GM10266 (cell line): ENCODE data around the gene TICAM2.

Source experiments
- DNase-seq: peaks from one replicate; pipeline ENCODE4 v3.0.0; 2012; ENCODE audit errors: extremely low spot score
- CTCF ChIP-seq: IDR thresholded peaks from 2 replicates; pipeline ENCODE4 v1.5.1; 2012; ENCODE audit warnings: mild to moderate bottlenecking, low read depth; ENCODE audit not compliant: control insufficient read depth, insufficient read depth; ENCODE audit errors: missing control alignments

Gene TICAM2

DNA sequence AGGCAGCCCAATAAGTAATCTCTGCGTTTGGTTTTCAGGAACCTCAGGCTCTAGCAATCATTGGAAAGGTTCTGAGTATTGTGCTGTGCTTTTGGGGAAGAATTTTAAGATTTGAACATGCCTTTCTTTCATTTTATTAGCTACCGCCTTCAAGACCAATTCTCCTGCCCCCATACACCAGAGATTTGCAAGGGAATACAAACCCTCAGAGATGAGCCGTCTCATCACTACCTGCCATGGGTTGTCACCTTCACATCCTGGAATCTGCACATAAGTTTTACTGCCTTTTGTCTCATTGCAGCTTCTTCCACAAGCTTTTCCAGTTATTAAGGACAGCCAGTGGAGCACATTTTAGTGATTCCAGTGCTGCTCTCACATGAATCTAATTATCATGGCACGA is 35.2 kb upstream of the TICAM2 start:
- no peak for TF ChIP-seq CTCF

GRCh38 chr5:115636008-115636407 is 33.7 kb upstream of the TICAM2 start:
- no peak for DNase-seq
- no peak for TF ChIP-seq CTCF

More for the DNA sequence above, 35.2 kb upstream of the TICAM2 start:
- DNase-seq, result no peak

- peak; percentile 96 for TF ChIP-seq CTCF
Measured at GRCh38 chr5:115634343-115635132, 32.3 kb upstream of the TICAM2 start.

GRCh38 chr5:115629903-115630302 is 27.6 kb upstream of the TICAM2 start:
- no peak for DNase-seq
- TF ChIP-seq CTCF, result no peak

More at GRCh38 chr5:115634343-115635132, 32.3 kb upstream of the TICAM2 start:
- peak; percentile 76 for DNase-seq

- TF ChIP-seq CTCF, result no peak
Measured at GRCh38 chr5:115627295-115627865, 25.1 kb upstream of the TICAM2 start.

GRCh38 chr5:115626445-115626823 is 24.2 kb upstream of the TICAM2 start:
- DNase-seq, result no peak
- TF ChIP-seq CTCF, result no peak

More at GRCh38 chr5:115627295-115627865, 25.1 kb upstream of the TICAM2 start:
- no peak for DNase-seq
